Common myeloid progenitor, CD34-positive (primary cell): Measurements from ENCODE around the gene MXRA8.

Source experiments
- CTCF ChIA-PET: fragments of 350-600 bp; sonication (Branson Sonifier 250); formaldehyde crosslinking; loops from one replicate; lab custom pipeline; 2021; ENCODE audit warnings: antibody characterized with exemption; lab: Charles Lee
- POLR2A ChIA-PET: fragments of 350-600 bp; sonication (Branson Sonifier 250); formaldehyde crosslinking; loops from one replicate; lab custom pipeline; 2021; ENCODE audit warnings: antibody characterized with exemption; lab: Charles Lee
- DNase-seq, 3 donors: peaks; one replicate each; pipeline versions ENCODE4 v3.0.0 to v3.0.0-alpha.2; 2013
- H3K27ac ChIP-seq, 2 experiments: 1 replicate in 1 of 2; 2 replicates in 1 of 2; pipeline ENCODE4 v1.7.0; 2013; ENCODE audit warnings: inconsistent platforms in 2 of 2, low read length in 2 of 2, mild to moderate bottlenecking in 2 of 2, low read depth in 1 of 2, moderate library complexity in 1 of 2; ENCODE audit not compliant: severe bottlenecking in 2 of 2, insufficient read depth in 1 of 2, poor library complexity in 1 of 2
- H3K27me3 ChIP-seq, 5 experiments: replicated peaks in 2 of 5; 1 replicate in 3 of 5; 2 replicates in 2 of 5; pipeline versions ENCODE4 v1.6.1 to v1.7.0; 2013; ENCODE audit warnings: low read length in 4 of 5, mild to moderate bottlenecking in 2 of 5, moderate library complexity in 2 of 5, inconsistent platforms in 1 of 5; ENCODE audit not compliant: insufficient read depth in 5 of 5, control insufficient read depth in 4 of 5
- H3K36me3 ChIP-seq, 4 experiments: 1 replicate in 2 of 4; 2 replicates in 2 of 4; pipeline versions ENCODE4 v1.6.1 to v1.7.0; 2013; ENCODE audit warnings: low read length in 3 of 4, control low read depth in 1 of 4, mild to moderate bottlenecking in 1 of 4; ENCODE audit not compliant: control insufficient read depth in 4 of 4, insufficient read depth in 4 of 4
- H3K4me1 ChIP-seq, 4 experiments: 1 replicate in 3 of 4; 2 replicates in 1 of 4; pipeline versions ENCODE4 v1.6.1 to v1.7.1; 2013; ENCODE audit warnings: low read length in 3 of 4, mild to moderate bottlenecking in 3 of 4, control low read depth in 1 of 4, inconsistent platforms in 1 of 4, moderate library complexity in 1 of 4; ENCODE audit not compliant: control insufficient read depth in 4 of 4, insufficient read depth in 4 of 4; ENCODE audit errors: control extremely low read depth in 1 of 4
- H3K4me3 ChIP-seq, 7 experiments: 1 replicate in 4 of 7; 2 replicates in 3 of 7; pipeline versions ENCODE4 v1.5.1 to v1.7.0; 2013; ENCODE audit warnings: mild to moderate bottlenecking in 7 of 7, low read length in 6 of 7, moderate library complexity in 6 of 7, inconsistent platforms in 2 of 7, low read depth in 2 of 7, control low read depth in 1 of 7; ENCODE audit not compliant: insufficient read depth in 4 of 7, control insufficient read depth in 1 of 7; ENCODE audit errors: extremely low read depth in 1 of 7
- H3K9me3 ChIP-seq, 5 experiments: 1 replicate in 4 of 5; 2 replicates in 1 of 5; pipeline versions ENCODE4 v1.6.1 to v1.7.1; 2013; ENCODE audit warnings: low read length in 4 of 5, mild to moderate bottlenecking in 2 of 5, inconsistent platforms in 1 of 5, low read depth in 1 of 5, moderate library complexity in 1 of 5; ENCODE audit not compliant: control insufficient read depth in 4 of 5, insufficient read depth in 2 of 5; ENCODE audit errors: control extremely low read depth in 1 of 5
- WGBS: methylation state at CpG from one replicate; pipeline ENCODE4 v1.1.5; 2013; ENCODE audit not compliant: insufficient coverage; 5-methylcytosine and 5-hydroxymethylcytosine counted together

MXRA8 gene

DNA sequence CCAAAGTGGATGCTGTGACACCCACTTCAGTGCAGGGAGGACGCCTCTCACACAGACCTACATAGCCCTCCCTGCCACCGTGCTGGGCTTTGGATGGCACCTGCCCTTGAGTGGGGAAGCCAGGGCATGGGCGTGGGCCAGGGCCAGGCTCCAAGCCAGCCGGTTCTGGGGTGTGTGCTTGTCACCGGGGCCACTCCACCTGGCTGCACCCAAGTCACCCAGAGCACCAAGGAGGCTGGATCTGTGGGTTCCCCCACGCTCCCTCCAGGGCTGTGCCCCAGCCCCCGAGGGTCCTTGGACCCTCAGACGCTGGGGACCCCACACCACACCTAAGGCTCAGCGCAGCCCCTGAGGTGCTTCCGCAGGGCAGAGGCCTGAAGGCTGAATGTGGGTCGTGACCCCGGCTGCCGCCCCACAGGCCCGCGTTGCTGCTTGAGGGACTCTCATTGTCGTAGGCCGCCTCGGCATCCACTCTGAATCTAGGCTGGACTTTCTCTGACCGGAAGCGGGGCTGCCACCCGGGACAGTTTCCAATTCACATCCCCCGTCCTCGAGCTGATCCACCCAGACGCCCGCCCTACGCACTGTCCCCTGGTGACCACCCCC, 1.5 kb downstream of the MXRA8 start:
- no peak overlapping the region for H3K4me3 ChIP-seq
- H3K36me3 ChIP-seq, result no peaks in the 10 kb centered on the region
- ChIA-PET CTCF (no interaction called here), POLR2A (no interaction called here)
- H3K9me3 ChIP-seq, result peaks cover 0 to 1% (median 0%) of the 10 kb centered on the region in 5 experiments
- WGBS, result 78% methylated on average over 25 of the region's 26 CpGs
- peaks cover 0 to 21% (median 12%) of the 10 kb centered on the region in 4 experiments for H3K4me1 ChIP-seq
- DNase-seq, result no peak
- no peak overlapping the region for H3K27ac ChIP-seq
- H3K27me3 ChIP-seq, result peaks cover 0 to 96% (median 21%) of the 10 kb centered on the region in 5 experiments

DNA sequence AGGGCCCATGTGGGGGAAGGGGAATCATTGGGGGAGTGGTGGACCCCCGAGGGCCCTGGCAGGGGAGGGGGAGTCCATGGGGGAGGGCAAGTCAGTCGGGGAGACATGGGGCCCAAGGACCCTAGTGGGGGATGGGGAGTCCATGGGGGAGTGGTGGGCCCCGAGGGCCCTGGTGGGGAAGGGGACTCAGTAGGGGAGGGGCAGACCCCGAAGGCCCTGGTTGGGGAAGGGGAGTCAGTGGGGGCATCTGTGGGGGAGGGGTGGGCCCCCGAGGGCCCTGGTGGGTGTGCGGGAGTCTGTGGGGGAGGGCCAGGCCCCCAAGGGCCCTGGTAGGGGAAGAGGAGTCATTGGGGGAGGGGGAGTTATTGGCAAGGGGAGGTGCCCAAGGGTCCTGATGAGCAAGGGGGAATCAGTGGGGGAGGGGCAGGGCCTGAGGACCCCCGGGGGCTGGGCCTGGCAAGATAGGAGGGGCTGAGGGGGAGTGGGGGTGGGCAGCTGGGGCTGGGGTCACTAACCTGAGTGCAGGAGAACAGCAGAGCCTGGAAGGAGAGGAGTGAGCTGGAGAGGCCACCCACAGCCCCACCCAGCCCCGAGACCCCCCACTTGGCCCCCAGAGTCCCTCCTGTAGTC, 2.1 kb downstream of the MXRA8 start:
- DNase-seq, result no peak
- ChIA-PET CTCF (no interaction called here), POLR2A (no interaction called here)
- Histone ChIP-seq H3K9me3 (peaks cover 0 to 1% (median 0%) of the 10 kb centered on the region in 5 experiments), H3K4me1 (peaks cover 0 to 23% (median 12%) of the 10 kb centered on the region in 4 experiments), H3K4me3 (no peak overlapping the region), H3K27ac (no peak overlapping the region), H3K36me3 (no peaks in the 10 kb centered on the region), H3K27me3 (peaks cover 0 to 95% (median 18%) of the 10 kb centered on the region in 5 experiments)
- 20% methylated on average over 1 of the region's 8 CpGs for WGBS

DNA sequence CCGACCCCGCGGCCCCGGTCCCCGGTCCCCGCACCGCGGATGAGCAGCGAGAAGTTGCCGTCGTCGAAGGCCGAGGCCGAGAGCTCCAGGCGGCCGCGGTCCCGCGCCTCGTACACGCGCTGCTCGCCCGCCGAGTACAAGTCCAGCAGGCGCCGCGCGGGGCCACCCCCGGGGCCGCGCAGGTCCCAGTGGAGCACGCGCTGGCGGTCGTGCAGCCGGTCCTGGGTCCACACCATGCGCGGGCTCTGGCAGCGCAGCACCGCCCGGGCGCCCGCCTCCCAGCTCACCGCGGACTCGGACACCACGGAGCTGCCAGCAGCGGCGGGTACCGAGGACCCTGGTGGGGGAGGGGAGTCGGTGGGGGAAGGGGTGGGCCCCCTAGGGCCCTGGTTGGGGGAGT, 2.9 kb downstream of the MXRA8 start:
- CTCF ChIA-PET, result no interaction called here
- 2% methylated on average over 22 of the region's 52 CpGs for WGBS
- DNase-seq, result peak in 1 of 3 donors; percentile 41
- H3K27ac ChIP-seq, result no peak overlapping the region
- peaks cover 0 to 24% (median 12%) of the 10 kb centered on the region in 4 experiments for H3K4me1 ChIP-seq
- peaks cover 0 to 86% (median 12%) of the 10 kb centered on the region in 5 experiments for H3K27me3 ChIP-seq
- H3K36me3 ChIP-seq, result no peaks in the 10 kb centered on the region
- no peaks in the 10 kb centered on the region for H3K9me3 ChIP-seq
- H3K4me3 ChIP-seq, result no peak overlapping the region
- POLR2A ChIA-PET, result no interaction called here

DNA sequence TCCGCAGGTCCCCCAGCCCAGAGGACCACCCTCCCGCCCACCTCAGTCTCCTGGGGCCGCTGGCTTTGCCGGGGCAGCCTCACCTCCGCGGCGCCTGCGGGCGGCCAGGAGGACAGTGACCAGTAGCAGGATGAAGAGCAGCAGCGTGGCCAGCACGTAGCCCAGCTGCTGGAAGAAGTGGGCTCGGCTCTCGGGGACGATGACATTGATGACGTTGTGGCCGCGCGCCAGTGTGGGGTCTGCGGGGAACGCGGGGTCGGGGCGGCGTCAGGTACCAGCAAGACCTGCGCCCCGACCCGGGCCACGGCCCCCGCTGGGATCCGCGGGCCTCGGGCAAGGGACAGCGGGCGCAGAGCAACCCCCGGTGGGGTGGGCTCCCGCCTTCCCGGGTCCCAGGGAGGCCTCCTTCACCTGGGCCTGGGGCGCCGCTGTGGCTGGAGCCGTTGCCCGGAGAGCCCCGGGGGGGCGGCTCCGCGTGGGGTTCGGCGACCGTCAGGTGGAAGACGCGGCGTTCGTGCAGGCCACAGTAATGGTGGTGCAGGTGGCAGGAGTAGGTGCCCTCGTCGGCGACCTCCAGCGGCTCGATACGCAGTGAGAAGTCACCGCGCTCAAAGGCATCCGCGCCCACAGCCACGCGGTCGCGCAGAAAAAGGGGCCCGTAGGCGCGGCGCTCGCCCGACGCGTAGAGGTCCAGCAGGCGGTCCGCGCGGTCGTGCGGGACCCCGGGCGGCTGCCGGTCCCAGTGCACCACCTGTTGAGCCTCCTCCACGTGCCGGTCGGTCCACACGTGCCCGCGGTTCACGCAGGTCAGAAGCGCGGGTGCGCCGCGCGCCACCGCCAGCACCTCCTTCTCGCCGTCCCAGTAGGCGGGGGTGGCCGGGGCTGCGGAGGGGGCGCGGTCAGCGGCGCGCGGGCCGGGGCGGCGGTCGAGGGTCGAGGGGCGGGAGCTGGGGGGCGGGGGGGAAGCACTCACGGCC, 3.8 kb downstream of the MXRA8 start:
- Histone ChIP-seq H3K27me3 (peaks cover 0 to 79% (median 9%) of the 10 kb centered on the region in 5 experiments), H3K4me1 (peaks cover 0 to 24% (median 13%) of the 10 kb centered on the region in 4 experiments), H3K27ac (no peak overlapping the region), H3K9me3 (no peaks in the 10 kb centered on the region), H3K36me3 (no peaks in the 10 kb centered on the region), H3K4me3 (peak overlapping the region in 1 of 7 experiments; percentile 11)
- DNase-seq, result no peak
- POLR2A ChIA-PET, result interaction anchor here (1.4 kb wide), 1 partner anchor 16 kb away, joined by 3 read pairs; no protein-coding TSS in a partner anchor
- CTCF ChIA-PET, result interaction anchor here (3.5 kb wide), 1 partner anchor 17 kb away, joined by 27 read pairs; no protein-coding TSS in a partner anchor
- WGBS, result 21% methylated on average over 85 of the region's 116 CpGs

DNA sequence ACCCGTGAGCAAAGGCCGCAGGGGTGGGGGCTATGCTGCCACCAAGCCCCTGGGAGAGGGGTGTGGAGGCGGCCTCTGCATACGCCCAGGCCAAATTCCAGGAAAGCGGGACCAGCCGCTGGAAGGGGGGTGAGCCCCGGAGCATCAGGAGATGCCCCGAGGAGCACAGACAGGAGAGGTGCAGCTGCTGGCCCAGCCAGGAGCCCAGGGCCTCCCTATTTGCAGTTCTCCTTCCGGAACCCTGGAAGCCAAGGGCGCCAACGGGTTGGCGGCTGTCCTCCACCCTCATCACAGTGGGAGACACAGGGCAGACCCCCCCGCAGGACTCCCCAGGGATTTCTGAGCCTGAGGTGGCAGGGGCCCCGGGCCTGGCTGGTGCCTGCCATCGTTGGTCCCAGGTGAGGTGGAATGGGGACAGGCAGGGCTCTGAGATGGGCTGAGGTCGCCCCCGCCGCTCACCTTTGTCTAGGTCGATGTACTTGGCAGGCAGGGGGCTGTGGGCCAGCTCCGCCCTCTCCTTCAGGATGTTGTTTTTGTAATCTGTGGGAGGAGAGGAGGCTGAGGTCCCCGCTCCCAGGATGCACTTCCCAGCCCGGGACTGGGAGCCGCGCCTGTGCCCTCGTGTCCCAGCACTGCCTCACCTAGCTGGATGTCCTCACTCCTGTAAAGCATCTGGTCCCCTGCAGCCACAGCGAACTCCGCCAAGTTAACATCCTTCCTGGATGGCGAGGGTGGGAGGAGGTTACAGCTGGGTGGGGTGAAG, 4.8 kb downstream of the MXRA8 start:
- ChIA-PET CTCF (interaction anchor here (1.3 to 3.5 kb wide), 2 partner anchors 18 to 20 kb away, joined by 5 to 27 read pairs; no protein-coding TSS in a partner anchor), POLR2A (interaction anchor here (1.4 kb wide), 1 partner anchor 17 kb away, joined by 3 read pairs; no protein-coding TSS in a partner anchor)
- H3K4me3 ChIP-seq, result no peak overlapping the region
- H3K9me3 ChIP-seq, result no peaks in the 10 kb centered on the region
- H3K4me1 ChIP-seq, result peaks cover 0 to 27% (median 15%) of the 10 kb centered on the region in 4 experiments
- DNase-seq, result no peak
- H3K36me3 ChIP-seq, result no peaks in the 10 kb centered on the region
- peaks cover 0 to 69% (median 8%) of the 10 kb centered on the region in 5 experiments for H3K27me3 ChIP-seq
- 24% methylated on average over 17 of the region's 28 CpGs for WGBS
- no peak overlapping the region for H3K27ac ChIP-seq

DNA sequence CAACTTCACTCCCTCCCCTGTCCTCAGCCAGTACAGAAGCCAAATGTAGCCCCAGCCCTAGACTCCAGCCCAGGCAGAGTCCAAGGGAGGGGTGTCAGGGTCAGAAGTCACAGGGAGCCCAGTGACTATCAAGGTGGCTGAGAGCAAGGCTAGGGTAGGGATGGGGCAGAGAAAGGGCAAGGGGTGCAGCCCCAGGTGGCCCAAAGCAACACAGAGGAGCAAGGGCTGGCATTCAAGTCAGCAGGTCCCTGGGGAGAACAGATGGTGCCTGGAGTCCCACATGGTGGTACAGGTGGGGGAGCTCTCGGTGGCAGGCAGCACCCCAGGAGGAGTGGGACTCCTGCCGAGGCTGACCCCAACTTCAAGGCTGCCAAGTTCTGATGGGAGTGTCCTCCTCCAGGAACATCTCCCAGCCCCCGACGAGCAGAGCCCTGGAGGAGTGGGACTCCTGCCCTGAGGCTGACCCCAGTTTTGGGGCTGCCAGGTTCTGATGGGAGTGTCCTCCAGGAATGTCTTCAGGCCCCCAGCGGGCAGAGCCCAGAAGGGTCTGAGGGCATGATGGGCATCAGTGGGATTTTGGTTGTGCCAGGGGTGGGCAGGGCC, 5.5 kb downstream of the MXRA8 start:
- H3K27me3 ChIP-seq, result peaks cover 0 to 62% (median 8%) of the 10 kb centered on the region in 5 experiments
- 41% methylated on average over 4 of the region's 5 CpGs for WGBS
- H3K27ac ChIP-seq, result no peak overlapping the region
- H3K36me3 ChIP-seq, result no peaks in the 10 kb centered on the region
- CTCF ChIA-PET, result interaction anchor here (1.3 to 3.5 kb wide), 2 partner anchors 18 to 21 kb away, joined by 5 to 27 read pairs; no protein-coding TSS in a partner anchor
- DNase-seq, result no peak
- peaks cover 0 to 30% (median 19%) of the 10 kb centered on the region in 4 experiments for H3K4me1 ChIP-seq
- H3K9me3 ChIP-seq, result no peaks in the 10 kb centered on the region
- POLR2A ChIA-PET, result no interaction called here
- no peak overlapping the region for H3K4me3 ChIP-seq
